Measurements from ENCODE around the gene ADD1.

DNA sequence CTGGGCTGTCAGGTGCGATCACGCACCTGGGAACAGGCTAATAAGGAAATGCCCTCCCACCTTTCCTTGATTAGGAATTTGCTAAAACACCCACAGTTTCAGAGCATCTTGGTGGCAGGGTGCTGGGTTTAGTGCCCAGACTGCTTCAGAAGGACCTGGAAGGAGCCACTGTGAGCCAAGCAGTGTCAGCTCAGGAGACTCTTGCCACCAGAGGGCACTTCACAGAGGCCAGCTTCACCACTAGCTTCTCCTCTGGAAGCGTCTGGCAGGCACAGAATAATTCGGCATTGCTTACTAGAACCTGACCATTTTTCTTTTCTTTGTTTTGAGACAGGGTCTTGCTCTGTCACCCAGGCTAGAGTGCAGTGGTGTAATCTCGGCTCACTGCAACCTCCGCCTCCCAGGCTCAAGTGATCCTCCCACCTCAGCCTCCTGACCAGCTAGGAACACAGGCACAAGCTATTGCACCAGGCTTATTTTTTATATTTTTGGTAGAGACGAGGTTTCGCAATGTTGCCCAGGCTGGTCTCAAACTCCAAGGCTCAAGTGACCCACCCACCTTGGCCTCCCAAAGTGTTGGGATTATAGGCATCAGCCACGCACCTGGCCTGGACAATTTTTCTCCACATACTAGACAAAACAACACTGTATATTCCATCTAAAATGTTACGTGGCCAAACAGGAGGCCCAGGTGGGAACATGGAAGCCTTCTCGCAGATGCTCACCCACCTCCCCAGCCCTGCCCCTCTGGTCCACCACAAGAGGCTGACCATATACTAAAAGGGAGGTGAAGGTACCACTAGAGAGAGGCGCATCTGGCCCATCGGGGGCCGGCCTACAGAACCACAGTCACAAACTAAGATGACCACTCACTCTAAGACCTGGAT is 105.5 kb downstream of the ADD1 start:
- no peak for TF ChIP-seq EZH2 (IDR thresholded peaks at IDR 0.05; ENCODE audit: insufficient read depth, poor library complexity, severe bottlenecking)
- no peak for TF ChIP-seq EZH2phosphoT487 (IDR thresholded peaks at IDR 0.05; ENCODE audit: insufficient read depth, low read depth)

Data from GM23248 (cell line).